ENCODE results near the gene HECTD1. TPM values are rescaled to one million over a fixed set of nuclear protein-coding genes. Genes with fewer than 3 reads are reported as not detected.

The HECTD1 gene
- total and polyA plus RNA-seq, 10 of the 15 experiments (the other 5 are each of a cell fraction or from before 2014, with no cell fraction given): 27.3 to 116 (median 57.7) TPM

- no peak for TF ChIP-seq ZBTB40 (IDR thresholded peaks at IDR 0.05; ENCODE audit: borderline replicate concordance)
- TF ChIP-seq CREB1 (IDR thresholded peaks at IDR 0.05; ENCODE audit: low read depth): no peak
- no peak for TF ChIP-seq BMI1 (IDR thresholded peaks at IDR 0.05; ENCODE audit: borderline replicate concordance)
- no peak for TF ChIP-seq NBN (IDR thresholded peaks at IDR 0.05)
- no peak for TF ChIP-seq BCL11A (IDR thresholded peaks at IDR 0.05; ENCODE audit: low read depth, low read length)
- no peak for TF ChIP-seq YY1 (IDR thresholded peaks at IDR 0.05; ENCODE audit: low read depth, low read length)
- no peak for TF ChIP-seq JUND (IDR thresholded peaks at IDR 0.05; ENCODE audit: low read depth, low read length)
- TF ChIP-seq STAT1 (conservative IDR thresholded peaks at IDR 0.05): no peak
- TF ChIP-seq NR2C1 (IDR thresholded peaks at IDR 0.05): no peak
These were observed 32.1 kb upstream of the HECTD1 start (continued) for GRCh38 chr14:31239741-31240140.

GRCh38 chr14:31235462-31235861 lies 27.9 kb upstream of the HECTD1 start:
- H3K4me2 ChIP-seq (ENCODE audit: control insufficient read depth, insufficient read depth): no peak overlapping the region
- no peaks in the 10 kb centered on the region for H4K20me1 ChIP-seq (ENCODE audit: control insufficient read depth, insufficient read depth)
- H3K27me3 ChIP-seq (replicated peaks in 1 of 2; ENCODE audit: control insufficient read depth in 2 of 2, insufficient read depth in 2 of 2, low read length in 1 of 2): no peaks in the 10 kb centered on the region
- no TSS peak for BruUV-seq (replicated peaks)
- H3K4me1 ChIP-seq (ENCODE audit: control insufficient read depth, insufficient read depth, low read length): peaks cover 7% of the 10 kb centered on the region
- no peak overlapping the region for H2AFZ ChIP-seq (ENCODE audit: control insufficient read depth, low read depth, low read length)
- ChIA-PET CTCF (interaction anchor here (0.6 kb wide), 1 partner anchor 84 kb away, joined by 4 read pairs; no protein-coding TSS in a partner anchor), RAD21 (ENCODE audit: unreplicated experiment) (interaction anchor here (1.7 kb wide), 1 partner anchor 26 kb away, joined by 4 read pairs; no protein-coding TSS in a partner anchor), SMC1A (ENCODE audit: uncharacterized antibody, unreplicated experiment) (interaction anchor here (0.6 kb wide), 1 partner anchor 1198 kb away, joined by 3 read pairs; no protein-coding TSS in a partner anchor), POLR2A (interaction anchor here (0.5 kb wide), 1 partner anchor 21 kb away, joined by 4 read pairs; no protein-coding TSS in a partner anchor)
- H3K36me3 ChIP-seq (ENCODE audit: control insufficient read depth in 2 of 2, insufficient read depth in 2 of 2, low read length in 1 of 2): no peaks in the 10 kb centered on the region
- H3K9ac ChIP-seq (ENCODE audit: control insufficient read depth, insufficient read depth, low read length): no peak overlapping the region
- FAIRE-seq: no peak
- no peak overlapping the region for H3K27ac ChIP-seq (ENCODE audit: control insufficient read depth, insufficient read depth)
- TF ChIP-seq, protein P1, sequence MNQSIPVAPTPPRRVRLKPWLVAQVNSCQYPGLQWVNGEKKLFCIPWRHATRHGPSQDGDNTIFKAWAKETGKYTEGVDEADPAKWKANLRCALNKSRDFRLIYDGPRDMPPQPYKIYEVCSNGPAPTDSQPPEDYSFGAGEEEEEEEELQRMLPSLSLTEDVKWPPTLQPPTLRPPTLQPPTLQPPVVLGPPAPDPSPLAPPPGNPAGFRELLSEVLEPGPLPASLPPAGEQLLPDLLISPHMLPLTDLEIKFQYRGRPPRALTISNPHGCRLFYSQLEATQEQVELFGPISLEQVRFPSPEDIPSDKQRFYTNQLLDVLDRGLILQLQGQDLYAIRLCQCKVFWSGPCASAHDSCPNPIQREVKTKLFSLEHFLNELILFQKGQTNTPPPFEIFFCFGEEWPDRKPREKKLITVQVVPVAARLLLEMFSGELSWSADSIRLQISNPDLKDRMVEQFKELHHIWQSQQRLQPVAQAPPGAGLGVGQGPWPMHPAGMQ (IDR thresholded peaks at IDR 0.05; ENCODE audit: borderline replicate concordance): no peak
- 24% methylated on average over 2 of the region's 3 CpGs for WGBS (ENCODE audit: insufficient coverage, insufficient replicate concordance, low lambda C conversion rate, missing lambda C conversion rate)
- H3K79me2 ChIP-seq (ENCODE audit: control insufficient read depth, insufficient read depth, low read length): no peaks in the 10 kb centered on the region
- no peak for DNase-seq (ENCODE audit: low read depth, low spot score)
- in situ Hi-C loops (cut with MboI): no loop called here
- ATAC-seq: no peak
- H3K9me3 ChIP-seq (replicated peaks; ENCODE audit: control insufficient read depth, insufficient read depth, low read length): no peaks in the 10 kb centered on the region
- intact Hi-C loops (cut with micrococcal nuclease; ENCODE audit: unreplicated experiment): no loop called here
- no peak overlapping the region for H3K4me3 ChIP-seq
